WTC11 (cell line): Measurements from ENCODE around the gene NUP88. TPM values are rescaled to one million over a fixed set of nuclear protein-coding genes. Genes with fewer than 3 reads are reported as not detected.
A peak's percentile ranks its signal among the peaks of the same experiment; 100 is the strongest.

ENCODE experiments used
- ATAC-seq: fragments of 200-7000 bp; cut with Tn5 transposase; 2 replicates; pipeline ENCODE4 v1.10.0; 2021; ENCODE audit warnings: mild to moderate bottlenecking, moderate library complexity
- CTCF ChIA-PET: fragments of 300-600 bp; sonication (Branson Sonifier 250); formaldehyde crosslinking; loops from one replicate; lab custom pipeline; 2021; ENCODE audit warnings: antibody characterized with exemption; lab: Charles Lee
- POLR2A ChIA-PET: fragments of 350-600 bp; sonication (Branson Sonifier 250); formaldehyde crosslinking; loops from one replicate; lab custom pipeline; 2021; ENCODE audit warnings: antibody characterized with exemption; lab: Charles Lee
- DNase-seq: peaks from one replicate; pipeline ENCODE4 v3.0.0; 2021; ENCODE audit warnings: low spot score
- H3K27ac Mint-ChIP-seq: 2 replicates; pipeline ENCODE4 v1.8.0; 2021; ENCODE audit warnings: mixed read lengths
- H3K27me3 Mint-ChIP-seq: 2 replicates; pipeline ENCODE4 v1.8.0; 2021; ENCODE audit warnings: low read depth, mild to moderate bottlenecking, moderate library complexity, mixed read lengths
- H3K36me3 Mint-ChIP-seq: 2 replicates; pipeline ENCODE4 v1.8.0; 2021; ENCODE audit warnings: mixed read lengths
- H3K4me1 Mint-ChIP-seq: 2 replicates; pipeline ENCODE4 v1.8.0; 2022; ENCODE audit warnings: mixed read lengths
- H3K4me3 Mint-ChIP-seq: 2 replicates; pipeline ENCODE4 v1.8.0; 2021; ENCODE audit warnings: mild to moderate bottlenecking, moderate library complexity, mixed read lengths
- H3K9me3 Mint-ChIP-seq: 2 replicates; pipeline ENCODE4 v1.8.0; 2021; ENCODE audit warnings: mixed read lengths
- ATF1 ChIP-seq: sonication (generic); formaldehyde crosslinking; IDR thresholded peaks from 2 replicates; pipeline ENCODE4 v1.8.1; 2023; ENCODE audit warnings: mild to moderate bottlenecking, moderate library complexity, missing genetic modification reagents
- IRF2 ChIP-seq: sonication (generic); formaldehyde crosslinking; IDR thresholded peaks from 2 replicates; pipeline ENCODE4 v1.8.0; 2022; ENCODE audit warnings: low read depth, missing genetic modification reagents, borderline replicate concordance
- MYBL2 ChIP-seq: sonication (generic); formaldehyde crosslinking; IDR thresholded peaks from 2 replicates; pipeline ENCODE4 v1.8.1; 2023; ENCODE audit warnings: mild to moderate bottlenecking, moderate library complexity, missing genetic modification reagents
- RELA ChIP-seq: sonication (generic); formaldehyde crosslinking; IDR thresholded peaks from 2 replicates; pipeline ENCODE4 v1.8.1; 2022; ENCODE audit warnings: missing genetic modification reagents, mild to moderate bottlenecking, borderline replicate concordance
- SOX15 ChIP-seq: fragments of 250-450 bp; sonication (Bioruptor Pico); IDR thresholded peaks from 2 replicates; pipeline ENCODE4 v1.9.0; 2021; ENCODE audit warnings: mild to moderate bottlenecking
- TEAD4 ChIP-seq: sonication (generic); formaldehyde crosslinking; IDR thresholded peaks from 2 replicates; pipeline ENCODE4 v1.8.0; 2022; ENCODE audit warnings: mild to moderate bottlenecking, missing genetic modification reagents
- ZNF121 ChIP-seq: sonication (generic); formaldehyde crosslinking; IDR thresholded peaks from 2 replicates; pipeline ENCODE4 v1.8.0; 2023; ENCODE audit warnings: missing genetic modification reagents
- ZNF232 ChIP-seq: sonication (generic); formaldehyde crosslinking; IDR thresholded peaks from 2 replicates; pipeline ENCODE4 v1.8.0; 2022; ENCODE audit warnings: mild to moderate bottlenecking, missing genetic modification reagents
- ZNF263 ChIP-seq: sonication (generic); formaldehyde crosslinking; IDR thresholded peaks from 2 replicates; pipeline ENCODE4 v1.8.1; 2022; ENCODE audit warnings: low read depth, mild to moderate bottlenecking, moderate library complexity, missing genetic modification reagents
- ZNF317 ChIP-seq: sonication (generic); formaldehyde crosslinking; IDR thresholded peaks from 2 replicates; pipeline ENCODE4 v1.8.1; 2023; ENCODE audit warnings: low read depth, mild to moderate bottlenecking, moderate library complexity, missing genetic modification reagents, borderline replicate concordance
- ZNF423 ChIP-seq: fragments of 250-450 bp; sonication (Bioruptor Pico); IDR thresholded peaks from 2 replicates; pipeline ENCODE4 v2.1.2; 2022; ENCODE audit warnings: mild to moderate bottlenecking, moderate library complexity
- ZNF671 ChIP-seq: fragments of 250-450 bp; sonication (Bioruptor Pico); IDR thresholded peaks from 2 replicates; pipeline ENCODE4 v1.8.0; 2021; ENCODE audit warnings: mild to moderate bottlenecking
- total RNA-seq: library from RNA; stranded (reverse); gene quantifications from 3 replicates; pipeline ENCODE4 v1.2.3, GENCODE V29; 2021
- TF ChIP-seq, protein P1 (sequence below): sonication (generic); formaldehyde crosslinking; conservative IDR thresholded peaks from 2 replicates; pipeline ENCODE4 v1.8.1; 2023; ENCODE audit warnings: mild to moderate bottlenecking, low read depth, missing genetic modification reagents, moderate library complexity
- TF ChIP-seq, protein P2 (sequence below): fragments of 250-450 bp; sonication (Bioruptor Pico); conservative IDR thresholded peaks from 2 replicates; pipeline ENCODE4 v1.9.0; 2021; ENCODE audit warnings: mild to moderate bottlenecking
- TF ChIP-seq, protein P3 (sequence below): sonication (generic); formaldehyde crosslinking; IDR thresholded peaks from 2 replicates; pipeline ENCODE4 v1.8.1; 2023; ENCODE audit warnings: mild to moderate bottlenecking, missing genetic modification reagents, moderate library complexity
- TF ChIP-seq, protein P4 (sequence below): fragments of 250-450 bp; sonication (Bioruptor Pico); IDR thresholded peaks from 2 replicates; pipeline ENCODE4 v1.9.0; 2021; ENCODE audit warnings: moderate library complexity, mild to moderate bottlenecking, inconsistent platforms, borderline replicate concordance
- TF ChIP-seq, protein P5 (sequence below): fragments of 250-450 bp; sonication (Bioruptor Pico); IDR thresholded peaks from 2 replicates; pipeline ENCODE4 v1.9.0; 2021; ENCODE audit warnings: mild to moderate bottlenecking, borderline replicate concordance
- TF ChIP-seq, protein P6 (sequence below): sonication (generic); formaldehyde crosslinking; IDR thresholded peaks from 2 replicates; pipeline ENCODE4 v1.8.0; 2023; ENCODE audit warnings: missing genetic modification reagents
- TF ChIP-seq, protein P7 (sequence below): sonication (generic); formaldehyde crosslinking; IDR thresholded peaks from 2 replicates; pipeline ENCODE4 v1.8.0; 2022; ENCODE audit warnings: mild to moderate bottlenecking, missing genetic modification reagents
- TF ChIP-seq, protein P8 (sequence below): sonication (generic); formaldehyde crosslinking; IDR thresholded peaks from 2 replicates; pipeline ENCODE4 v1.8.1; 2022; ENCODE audit warnings: low read depth, mild to moderate bottlenecking, moderate library complexity, missing genetic modification reagents, borderline replicate concordance
- TF ChIP-seq, protein P9 (sequence below): sonication (generic); formaldehyde crosslinking; IDR thresholded peaks from 2 replicates; pipeline ENCODE4 v1.8.0; 2022; ENCODE audit warnings: mild to moderate bottlenecking, missing genetic modification reagents

NUP88 gene
- total RNA-seq, 1 experiment from 2014 or later: 87.7 TPM

DNA sequence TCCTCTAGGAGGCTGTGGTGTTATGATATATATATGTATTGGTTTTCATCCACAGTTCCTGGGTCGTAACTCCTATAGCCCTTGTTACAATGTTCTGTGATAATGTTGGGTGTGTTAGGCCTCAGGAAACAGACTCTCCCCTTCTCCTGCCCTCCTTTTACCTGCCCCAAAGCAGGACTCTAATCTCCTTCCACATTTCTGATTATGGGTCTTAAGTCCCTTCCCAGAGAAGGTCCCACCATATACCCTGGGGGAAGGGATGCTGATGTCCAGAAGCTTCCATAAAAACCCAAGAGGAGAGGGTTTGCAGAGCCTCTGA lies 19.9 kb upstream of the NUP88 start (continued):
- TF ChIP-seq ZNF671 (CRISPR knock-in tag) (no peak), ZNF121 (no peak), TEAD4 (CRISPR knock-in tag) (no peak)
- TF ChIP-seq, protein P1, sequence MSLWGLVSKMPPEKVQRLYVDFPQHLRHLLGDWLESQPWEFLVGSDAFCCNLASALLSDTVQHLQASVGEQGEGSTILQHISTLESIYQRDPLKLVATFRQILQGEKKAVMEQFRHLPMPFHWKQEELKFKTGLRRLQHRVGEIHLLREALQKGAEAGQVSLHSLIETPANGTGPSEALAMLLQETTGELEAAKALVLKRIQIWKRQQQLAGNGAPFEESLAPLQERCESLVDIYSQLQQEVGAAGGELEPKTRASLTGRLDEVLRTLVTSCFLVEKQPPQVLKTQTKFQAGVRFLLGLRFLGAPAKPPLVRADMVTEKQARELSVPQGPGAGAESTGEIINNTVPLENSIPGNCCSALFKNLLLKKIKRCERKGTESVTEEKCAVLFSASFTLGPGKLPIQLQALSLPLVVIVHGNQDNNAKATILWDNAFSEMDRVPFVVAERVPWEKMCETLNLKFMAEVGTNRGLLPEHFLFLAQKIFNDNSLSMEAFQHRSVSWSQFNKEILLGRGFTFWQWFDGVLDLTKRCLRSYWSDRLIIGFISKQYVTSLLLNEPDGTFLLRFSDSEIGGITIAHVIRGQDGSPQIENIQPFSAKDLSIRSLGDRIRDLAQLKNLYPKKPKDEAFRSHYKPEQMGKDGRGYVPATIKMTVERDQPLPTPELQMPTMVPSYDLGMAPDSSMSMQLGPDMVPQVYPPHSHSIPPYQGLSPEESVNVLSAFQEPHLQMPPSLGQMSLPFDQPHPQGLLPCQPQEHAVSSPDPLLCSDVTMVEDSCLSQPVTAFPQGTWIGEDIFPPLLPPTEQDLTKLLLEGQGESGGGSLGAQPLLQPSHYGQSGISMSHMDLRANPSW (CRISPR knock-in tag): no peak

DNA sequence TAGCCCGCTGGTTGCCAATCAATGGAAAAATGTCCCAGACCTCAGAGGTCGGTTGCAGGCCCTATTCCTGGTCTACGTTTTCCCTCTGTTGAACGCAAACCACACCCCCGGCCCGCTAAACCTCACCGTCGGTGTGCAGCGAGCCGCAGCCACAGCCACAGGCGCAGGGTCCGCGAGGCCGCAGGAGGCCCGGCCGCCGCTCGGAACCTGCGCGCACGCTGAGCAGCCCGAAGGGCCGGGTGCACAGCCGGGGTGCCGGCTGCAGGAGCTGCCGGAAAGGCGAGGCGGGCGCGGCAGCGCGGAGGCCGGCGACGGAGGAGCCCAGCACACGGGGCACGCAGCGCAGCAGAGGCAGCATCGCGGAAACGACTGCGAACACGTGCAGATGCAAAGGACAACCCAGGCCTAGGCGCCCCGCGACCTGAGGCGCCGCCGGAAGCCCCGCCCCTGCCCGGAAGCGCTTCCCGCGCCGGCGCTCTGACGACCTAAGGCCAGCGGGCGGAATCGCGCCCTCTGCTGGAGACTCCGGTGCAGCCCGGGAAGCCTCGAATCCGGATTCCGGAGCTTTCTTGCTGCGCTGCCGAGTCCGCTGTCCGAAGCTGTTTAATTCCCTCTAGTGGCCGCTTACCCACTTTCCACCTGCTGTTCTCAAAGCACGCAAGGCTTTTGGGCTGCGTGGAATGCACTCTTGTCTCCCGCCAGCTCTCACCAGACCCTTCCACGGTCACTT lies 19.4 kb upstream of the NUP88 start, which contains the start of gene C1QBP:
C1QBP (minus strand) TSS at position 440 of the 730 bp plus-strand sequence; CDS start at position 358, 82 bp downstream.
- Mint-ChIP-seq H3K4me3 (peak within 1 kb of the TSS; percentile 88), H3K27me3 (no peaks in the 10 kb centered on the region), H3K36me3 (peaks cover 53% of the 10 kb centered on the region), H3K27ac (peak within 1 kb of the TSS; percentile 89), H3K9me3 (no peaks in the 10 kb centered on the region), H3K4me1 (peaks cover 20% of the 10 kb centered on the region)
- CTCF ChIA-PET: interaction anchor here (0.6 to 3.3 kb wide), 33 partner anchors 9 to 1274 kb away, joined by 3 to 31 read pairs (median 4); partner anchors contain the start of genes DERL2, DHX33, MIS12 and NUP88
- ATAC-seq (peak; percentile 91), DNase-seq (peak; percentile 96)
- POLR2A ChIA-PET: interaction anchor here (0.5 to 1.0 kb wide), 3 partner anchors 15 to 30 kb away, joined by 4 to 10 read pairs (median 5); partner anchors contain the start of genes DHX33, NUP88 and RPAIN
- TF ChIP-seq, protein P2, sequence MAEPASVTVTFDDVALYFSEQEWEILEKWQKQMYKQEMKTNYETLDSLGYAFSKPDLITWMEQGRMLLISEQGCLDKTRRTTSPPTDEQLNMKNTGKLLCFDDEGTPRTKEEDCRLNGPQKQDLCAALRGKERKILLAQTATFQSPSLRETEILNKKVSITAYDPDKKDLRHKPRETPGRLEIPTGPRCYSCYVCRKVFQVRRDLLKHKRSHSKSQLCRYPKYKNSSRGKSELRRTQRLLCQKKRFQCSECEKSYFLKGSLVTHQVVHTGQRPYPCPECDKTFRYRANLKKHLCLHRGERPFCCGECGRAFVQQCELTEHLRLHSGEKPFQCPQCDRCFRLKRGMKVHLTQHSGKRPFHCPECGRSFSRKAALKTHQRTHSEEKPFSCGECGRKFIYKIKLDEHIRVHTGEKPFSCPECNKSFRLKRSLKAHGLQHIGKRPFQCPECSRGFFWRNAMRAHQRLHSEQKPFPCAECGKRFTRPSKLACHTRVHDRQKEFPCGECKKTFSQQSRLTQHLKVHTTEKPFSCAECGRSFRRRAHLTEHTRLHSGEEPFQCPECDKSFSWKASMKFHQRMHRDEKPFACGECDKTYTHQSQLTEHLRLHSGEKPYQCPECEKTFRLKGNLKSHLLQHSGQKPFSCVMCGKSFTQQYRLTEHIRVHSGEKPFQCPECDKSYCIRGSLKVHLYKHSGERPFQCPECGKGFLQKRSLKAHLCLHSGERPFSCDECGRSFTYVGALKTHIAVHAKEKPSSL: no peak
- TF ChIP-seq, protein P3, sequence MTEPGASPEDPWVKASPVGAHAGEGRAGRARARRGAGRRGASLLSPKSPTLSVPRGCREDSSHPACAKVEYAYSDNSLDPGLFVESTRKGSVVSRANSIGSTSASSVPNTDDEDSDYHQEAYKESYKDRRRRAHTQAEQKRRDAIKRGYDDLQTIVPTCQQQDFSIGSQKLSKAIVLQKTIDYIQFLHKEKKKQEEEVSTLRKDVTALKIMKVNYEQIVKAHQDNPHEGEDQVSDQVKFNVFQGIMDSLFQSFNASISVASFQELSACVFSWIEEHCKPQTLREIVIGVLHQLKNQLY (CRISPR knock-in tag): peak; percentile 92; the same call in 1 of the 2 replicates
- TF ChIP-seq IRF2 (CRISPR knock-in tag) (no peak), RELA (CRISPR knock-in tag) (peak; percentile 71; the same call in 1 of the 2 replicates), ZNF263 (CRISPR knock-in tag) (no peak), ZNF423 (CRISPR knock-in tag) (no peak), ATF1 (CRISPR knock-in tag) (peak; percentile 52; the same call in 1 of the 2 replicates), ZNF317 (CRISPR knock-in tag) (peak; percentile 62; the same call in 1 of the 2 replicates), ZNF232 (no peak), SOX15 (no peak), MYBL2 (CRISPR knock-in tag) (0 out of 2 replicates have a peak, but pooled peaks have one; percentile 48)
- TF ChIP-seq, protein P4, sequence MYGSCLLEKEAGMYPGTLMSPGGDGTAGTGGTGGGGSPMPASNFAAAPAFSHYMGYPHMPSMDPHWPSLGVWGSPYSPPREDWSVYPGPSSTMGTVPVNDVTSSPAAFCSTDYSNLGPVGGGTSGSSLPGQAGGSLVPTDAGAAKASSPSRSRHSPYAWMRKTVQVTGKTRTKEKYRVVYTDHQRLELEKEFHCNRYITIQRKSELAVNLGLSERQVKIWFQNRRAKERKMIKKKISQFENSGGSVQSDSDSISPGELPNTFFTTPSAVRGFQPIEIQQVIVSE (CRISPR knock-in tag): no peak
- TF ChIP-seq, protein P5, sequence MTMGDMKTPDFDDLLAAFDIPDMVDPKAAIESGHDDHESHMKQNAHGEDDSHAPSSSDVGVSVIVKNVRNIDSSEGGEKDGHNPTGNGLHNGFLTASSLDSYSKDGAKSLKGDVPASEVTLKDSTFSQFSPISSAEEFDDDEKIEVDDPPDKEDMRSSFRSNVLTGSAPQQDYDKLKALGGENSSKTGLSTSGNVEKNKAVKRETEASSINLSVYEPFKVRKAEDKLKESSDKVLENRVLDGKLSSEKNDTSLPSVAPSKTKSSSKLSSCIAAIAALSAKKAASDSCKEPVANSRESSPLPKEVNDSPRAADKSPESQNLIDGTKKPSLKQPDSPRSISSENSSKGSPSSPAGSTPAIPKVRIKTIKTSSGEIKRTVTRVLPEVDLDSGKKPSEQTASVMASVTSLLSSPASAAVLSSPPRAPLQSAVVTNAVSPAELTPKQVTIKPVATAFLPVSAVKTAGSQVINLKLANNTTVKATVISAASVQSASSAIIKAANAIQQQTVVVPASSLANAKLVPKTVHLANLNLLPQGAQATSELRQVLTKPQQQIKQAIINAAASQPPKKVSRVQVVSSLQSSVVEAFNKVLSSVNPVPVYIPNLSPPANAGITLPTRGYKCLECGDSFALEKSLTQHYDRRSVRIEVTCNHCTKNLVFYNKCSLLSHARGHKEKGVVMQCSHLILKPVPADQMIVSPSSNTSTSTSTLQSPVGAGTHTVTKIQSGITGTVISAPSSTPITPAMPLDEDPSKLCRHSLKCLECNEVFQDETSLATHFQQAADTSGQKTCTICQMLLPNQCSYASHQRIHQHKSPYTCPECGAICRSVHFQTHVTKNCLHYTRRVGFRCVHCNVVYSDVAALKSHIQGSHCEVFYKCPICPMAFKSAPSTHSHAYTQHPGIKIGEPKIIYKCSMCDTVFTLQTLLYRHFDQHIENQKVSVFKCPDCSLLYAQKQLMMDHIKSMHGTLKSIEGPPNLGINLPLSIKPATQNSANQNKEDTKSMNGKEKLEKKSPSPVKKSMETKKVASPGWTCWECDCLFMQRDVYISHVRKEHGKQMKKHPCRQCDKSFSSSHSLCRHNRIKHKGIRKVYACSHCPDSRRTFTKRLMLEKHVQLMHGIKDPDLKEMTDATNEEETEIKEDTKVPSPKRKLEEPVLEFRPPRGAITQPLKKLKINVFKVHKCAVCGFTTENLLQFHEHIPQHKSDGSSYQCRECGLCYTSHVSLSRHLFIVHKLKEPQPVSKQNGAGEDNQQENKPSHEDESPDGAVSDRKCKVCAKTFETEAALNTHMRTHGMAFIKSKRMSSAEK (CRISPR knock-in tag): no peak
- TF ChIP-seq, protein P6, sequence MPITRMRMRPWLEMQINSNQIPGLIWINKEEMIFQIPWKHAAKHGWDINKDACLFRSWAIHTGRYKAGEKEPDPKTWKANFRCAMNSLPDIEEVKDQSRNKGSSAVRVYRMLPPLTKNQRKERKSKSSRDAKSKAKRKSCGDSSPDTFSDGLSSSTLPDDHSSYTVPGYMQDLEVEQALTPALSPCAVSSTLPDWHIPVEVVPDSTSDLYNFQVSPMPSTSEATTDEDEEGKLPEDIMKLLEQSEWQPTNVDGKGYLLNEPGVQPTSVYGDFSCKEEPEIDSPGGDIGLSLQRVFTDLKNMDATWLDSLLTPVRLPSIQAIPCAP: no peak
- TF ChIP-seq, protein P7, sequence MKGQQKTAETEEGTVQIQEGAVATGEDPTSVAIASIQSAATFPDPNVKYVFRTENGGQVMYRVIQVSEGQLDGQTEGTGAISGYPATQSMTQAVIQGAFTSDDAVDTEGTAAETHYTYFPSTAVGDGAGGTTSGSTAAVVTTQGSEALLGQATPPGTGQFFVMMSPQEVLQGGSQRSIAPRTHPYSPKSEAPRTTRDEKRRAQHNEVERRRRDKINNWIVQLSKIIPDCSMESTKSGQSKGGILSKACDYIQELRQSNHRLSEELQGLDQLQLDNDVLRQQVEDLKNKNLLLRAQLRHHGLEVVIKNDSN (CRISPR knock-in tag): peak; percentile 68
- TF ChIP-seq, protein P8, sequence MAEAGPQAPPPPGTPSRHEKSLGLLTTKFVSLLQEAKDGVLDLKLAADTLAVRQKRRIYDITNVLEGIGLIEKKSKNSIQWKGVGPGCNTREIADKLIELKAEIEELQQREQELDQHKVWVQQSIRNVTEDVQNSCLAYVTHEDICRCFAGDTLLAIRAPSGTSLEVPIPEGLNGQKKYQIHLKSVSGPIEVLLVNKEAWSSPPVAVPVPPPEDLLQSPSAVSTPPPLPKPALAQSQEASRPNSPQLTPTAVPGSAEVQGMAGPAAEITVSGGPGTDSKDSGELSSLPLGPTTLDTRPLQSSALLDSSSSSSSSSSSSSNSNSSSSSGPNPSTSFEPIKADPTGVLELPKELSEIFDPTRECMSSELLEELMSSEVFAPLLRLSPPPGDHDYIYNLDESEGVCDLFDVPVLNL (CRISPR knock-in tag): no peak
- TF ChIP-seq, protein P9, sequence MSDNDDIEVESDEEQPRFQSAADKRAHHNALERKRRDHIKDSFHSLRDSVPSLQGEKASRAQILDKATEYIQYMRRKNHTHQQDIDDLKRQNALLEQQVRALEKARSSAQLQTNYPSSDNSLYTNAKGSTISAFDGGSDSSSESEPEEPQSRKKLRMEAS: peak; percentile 95
